GM12878 (cell line): ENCODE results near the gene HAGHL. TPM values are rescaled to one million over a fixed set of nuclear protein-coding genes. Genes with fewer than 3 reads are reported as not detected.

Experiments used
- BMI1 ChIP-seq: fragments of 450-650 bp; IDR thresholded peaks from 2 replicates; pipeline ENCODE4 v1.6.1; 2016; ENCODE audit warnings: mild to moderate bottlenecking, moderate library complexity, borderline replicate concordance
- CBFB ChIP-seq: IDR thresholded peaks from 2 replicates; pipeline ENCODE4 v1.6.1; 2016; ENCODE audit warnings: antibody characterized with exemption, low read depth
- HDAC2 ChIP-seq: fragments of 200-600 bp; sonication (generic); IDR thresholded peaks from 2 replicates; pipeline ENCODE4 v1.6.1; 2017
- IKZF2 ChIP-seq, 2 experiments: fragments of 450-650 bp; IDR thresholded peaks; 2 replicates each; pipeline ENCODE4 v1.6.1; 2017; ENCODE audit warnings: mild to moderate bottlenecking in 2 of 2, moderate library complexity in 2 of 2
- KDM1A ChIP-seq: fragments of 200-600 bp; sonication (generic); IDR thresholded peaks from 2 replicates; pipeline ENCODE4 v1.6.1; 2016; ENCODE audit warnings: borderline replicate concordance
- MEF2A ChIP-seq: IDR thresholded peaks from 2 replicates; pipeline ENCODE4 v1.6.1; 2011; ENCODE audit warnings: low read depth, mild to moderate bottlenecking, low read length, moderate library complexity; ENCODE audit not compliant: insufficient read depth
- PAX8 ChIP-seq: fragments of 450-650 bp; IDR thresholded peaks from 2 replicates; pipeline ENCODE4 v1.6.1; 2017; ENCODE audit warnings: mild to moderate bottlenecking, moderate library complexity
- POLR2AphosphoS2 ChIP-seq: IDR thresholded peaks from 2 replicates; pipeline ENCODE4 v1.6.1; 2011; ENCODE audit warnings: low read depth, mild to moderate bottlenecking, low read length, improper control_type of control experiment, moderate library complexity
- SIN3A ChIP-seq: IDR thresholded peaks from 2 replicates; pipeline ENCODE4 v1.6.1; 2012; ENCODE audit warnings: low read depth, low read length, improper control_type of control experiment
- SMAD1 ChIP-seq: fragments of 450-650 bp; IDR thresholded peaks from 2 replicates; pipeline ENCODE4 v1.6.1; 2018; ENCODE audit warnings: mild to moderate bottlenecking, low read depth; ENCODE audit not compliant: partially characterized antibody
- SMC3 ChIP-seq: IDR thresholded peaks from 2 replicates; pipeline ENCODE4 v1.6.1; 2011; ENCODE audit warnings: low read length, improper control_type of control experiment, borderline replicate concordance
- SRF ChIP-seq, 2 experiments: IDR thresholded peaks; 2 replicates each; pipeline ENCODE4 v1.6.1; 2011; ENCODE audit warnings: low read depth in 2 of 2, low read length in 2 of 2, mild to moderate bottlenecking in 1 of 2, moderate library complexity in 1 of 2
- ZNF217 ChIP-seq: fragments of 450-650 bp; IDR thresholded peaks from 2 replicates; pipeline ENCODE4 v1.6.1; 2017; ENCODE audit warnings: antibody characterized with exemption, mild to moderate bottlenecking
- polyA plus RNA-seq, 11 experiments: library from polyadenylated mRNA; depleted of rRNA in 4 of 11; unstranded in 6 of 11; stranded (reverse) in 5 of 11; fragments of >200 nt; fragmentation: Nextera tagmentation in 4 of 11; fragmentation: Illumina TruSeq in 1 of 11; extraction: Ambion mirVana in 4 of 11; extraction: Trizol in 1 of 11; gene quantifications; 1 replicate in 1 of 11; 2 replicates in 10 of 11; pipeline versions ENCODE4 v1.2.1 to v1.2.3, GENCODE V29; 2011 to 2016; ENCODE audit warnings: inconsistent platforms in 2 of 11, missing spikeins in 2 of 11, low read depth in 1 of 11
- total RNA-seq, 4 experiments: library from RNA; depleted of rRNA in 3 of 4; stranded (reverse); fragments of >200 nt in 3 of 4; fragmentation: Illumina TruSeq in 1 of 4; extraction: Trizol in 1 of 4; gene quantifications; 2 replicates each; pipeline versions ENCODE4 v1.2.1 to v1.2.3, GENCODE V29; 2013 to 2021
- TF ChIP-seq, protein P1 (sequence below): fragments of 450-650 bp; IDR thresholded peaks from 2 replicates; pipeline ENCODE4 v1.6.1; 2018; ENCODE audit warnings: borderline replicate concordance, mild to moderate bottlenecking; ENCODE audit not compliant: partially characterized antibody
- TF ChIP-seq, protein P2 (sequence below): fragments of 450-650 bp; formaldehyde crosslinking; IDR thresholded peaks from 2 replicates; pipeline ENCODE4 v1.4.0; 2020; ENCODE audit warnings: mild to moderate bottlenecking, moderate library complexity
- TF ChIP-seq, protein P3 (sequence below): IDR thresholded peaks from 2 replicates; pipeline ENCODE4 v1.6.1; 2012; ENCODE audit warnings: mild to moderate bottlenecking, low read depth, low read length
- TF ChIP-seq, protein P4 (sequence below): fragments of 450-650 bp; IDR thresholded peaks from 2 replicates; pipeline ENCODE4 v1.6.1; 2018; ENCODE audit warnings: mild to moderate bottlenecking, low read depth, moderate library complexity; ENCODE audit not compliant: partially characterized antibody

HAGHL gene
- total and polyA plus RNA-seq, 10 of the 15 experiments (the other 5 are each of a cell fraction or from before 2014, with no cell fraction given) = 0.23 to 44.6 (median 16.4) TPM

DNA sequence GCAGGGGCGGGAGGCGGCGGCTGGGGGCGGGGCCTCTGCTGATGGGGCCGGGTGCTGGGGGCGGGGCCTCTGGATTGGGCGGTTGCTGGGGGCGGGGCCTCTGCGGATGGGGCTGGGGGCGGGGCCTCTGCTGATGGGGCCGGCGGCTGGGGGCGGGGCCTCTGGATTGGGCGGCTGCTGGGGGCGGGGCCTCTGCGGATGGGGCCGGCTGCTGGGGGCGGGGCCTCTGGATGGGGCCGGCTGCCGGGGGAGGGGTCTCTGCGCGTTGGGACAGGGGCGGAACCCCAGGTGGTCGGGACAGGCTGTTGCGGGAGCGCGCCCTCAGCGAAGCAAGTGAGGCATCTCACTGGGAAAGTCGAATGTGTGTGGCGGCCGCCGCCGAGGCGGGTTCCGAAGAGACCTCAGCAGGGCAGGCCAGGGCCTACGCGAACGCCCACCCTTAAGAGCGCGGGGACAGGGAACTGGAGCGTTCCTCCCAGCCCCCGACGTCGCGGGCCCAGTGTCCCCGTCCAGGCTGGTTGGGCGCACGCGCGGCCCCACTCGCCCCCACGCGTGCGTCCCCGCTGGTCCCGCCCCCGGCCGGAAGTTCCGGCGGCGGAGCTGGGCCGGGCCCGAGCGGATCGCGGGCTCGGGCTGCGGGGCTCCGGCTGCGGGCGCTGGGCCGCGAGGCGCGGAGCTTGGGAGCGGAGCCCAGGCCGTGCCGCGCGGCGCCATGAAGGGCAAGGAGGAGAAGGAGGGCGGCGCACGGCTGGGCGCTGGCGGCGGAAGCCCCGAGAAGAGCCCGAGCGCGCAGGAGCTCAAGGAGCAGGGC, 46.9 kb upstream of the HAGHL start, which contains the start of gene STUB1 (continued):
- TF ChIP-seq POLR2AphosphoS2 (peak; percentile 73; the same call in 1 of the 2 replicates), ZNF217 (0 out of 2 replicates have a peak, but pooled peaks have one; percentile 47), SMAD1 (no peak), KDM1A (no peak), PAX8 (no peak), SRF (IDR thresholded peaks at IDR 0.05; ENCODE audit: low read depth in 2 of 2, low read length in 2 of 2) (no peak), CBFB (no peak), MEF2A (no peak), IKZF2 (IDR thresholded peaks at IDR 0.05) (no peak), BMI1 (no peak), SIN3A (no peak), HDAC2 (no peak), SMC3 (no peak)
- TF ChIP-seq, protein P1, sequence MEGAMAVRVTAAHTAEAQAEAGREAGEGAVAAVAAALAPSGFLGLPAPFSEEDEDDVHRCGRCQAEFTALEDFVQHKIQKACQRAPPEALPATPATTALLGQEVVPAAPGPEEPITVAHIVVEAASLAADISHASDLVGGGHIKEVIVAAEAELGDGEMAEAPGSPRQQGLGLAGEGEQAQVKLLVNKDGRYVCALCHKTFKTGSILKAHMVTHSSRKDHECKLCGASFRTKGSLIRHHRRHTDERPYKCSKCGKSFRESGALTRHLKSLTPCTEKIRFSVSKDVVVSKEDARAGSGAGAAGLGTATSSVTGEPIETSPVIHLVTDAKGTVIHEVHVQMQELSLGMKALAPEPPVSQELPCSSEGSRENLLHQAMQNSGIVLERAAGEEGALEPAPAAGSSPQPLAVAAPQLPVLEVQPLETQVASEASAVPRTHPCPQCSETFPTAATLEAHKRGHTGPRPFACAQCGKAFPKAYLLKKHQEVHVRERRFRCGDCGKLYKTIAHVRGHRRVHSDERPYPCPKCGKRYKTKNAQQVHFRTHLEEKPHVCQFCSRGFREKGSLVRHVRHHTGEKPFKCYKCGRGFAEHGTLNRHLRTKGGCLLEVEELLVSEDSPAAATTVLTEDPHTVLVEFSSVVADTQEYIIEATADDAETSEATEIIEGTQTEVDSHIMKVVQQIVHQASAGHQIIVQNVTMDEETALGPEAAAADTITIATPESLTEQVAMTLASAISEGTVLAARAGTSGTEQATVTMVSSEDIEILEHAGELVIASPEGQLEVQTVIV = no peak
- TF ChIP-seq, protein P2, sequence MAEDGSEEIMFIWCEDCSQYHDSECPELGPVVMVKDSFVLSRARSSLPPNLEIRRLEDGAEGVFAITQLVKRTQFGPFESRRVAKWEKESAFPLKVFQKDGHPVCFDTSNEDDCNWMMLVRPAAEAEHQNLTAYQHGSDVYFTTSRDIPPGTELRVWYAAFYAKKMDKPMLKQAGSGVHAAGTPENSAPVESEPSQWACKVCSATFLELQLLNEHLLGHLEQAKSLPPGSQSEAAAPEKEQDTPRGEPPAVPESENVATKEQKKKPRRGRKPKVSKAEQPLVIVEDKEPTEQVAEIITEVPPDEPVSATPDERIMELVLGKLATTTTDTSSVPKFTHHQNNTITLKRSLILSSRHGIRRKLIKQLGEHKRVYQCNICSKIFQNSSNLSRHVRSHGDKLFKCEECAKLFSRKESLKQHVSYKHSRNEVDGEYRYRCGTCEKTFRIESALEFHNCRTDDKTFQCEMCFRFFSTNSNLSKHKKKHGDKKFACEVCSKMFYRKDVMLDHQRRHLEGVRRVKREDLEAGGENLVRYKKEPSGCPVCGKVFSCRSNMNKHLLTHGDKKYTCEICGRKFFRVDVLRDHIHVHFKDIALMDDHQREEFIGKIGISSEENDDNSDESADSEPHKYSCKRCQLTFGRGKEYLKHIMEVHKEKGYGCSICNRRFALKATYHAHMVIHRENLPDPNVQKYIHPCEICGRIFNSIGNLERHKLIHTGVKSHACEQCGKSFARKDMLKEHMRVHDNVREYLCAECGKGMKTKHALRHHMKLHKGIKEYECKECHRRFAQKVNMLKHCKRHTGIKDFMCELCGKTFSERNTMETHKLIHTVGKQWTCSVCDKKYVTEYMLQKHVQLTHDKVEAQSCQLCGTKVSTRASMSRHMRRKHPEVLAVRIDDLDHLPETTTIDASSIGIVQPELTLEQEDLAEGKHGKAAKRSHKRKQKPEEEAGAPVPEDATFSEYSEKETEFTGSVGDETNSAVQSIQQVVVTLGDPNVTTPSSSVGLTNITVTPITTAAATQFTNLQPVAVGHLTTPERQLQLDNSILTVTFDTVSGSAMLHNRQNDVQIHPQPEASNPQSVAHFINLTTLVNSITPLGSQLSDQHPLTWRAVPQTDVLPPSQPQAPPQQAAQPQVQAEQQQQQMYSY (CRISPR knock-in tag) = no peak
- TF ChIP-seq, protein P3, sequence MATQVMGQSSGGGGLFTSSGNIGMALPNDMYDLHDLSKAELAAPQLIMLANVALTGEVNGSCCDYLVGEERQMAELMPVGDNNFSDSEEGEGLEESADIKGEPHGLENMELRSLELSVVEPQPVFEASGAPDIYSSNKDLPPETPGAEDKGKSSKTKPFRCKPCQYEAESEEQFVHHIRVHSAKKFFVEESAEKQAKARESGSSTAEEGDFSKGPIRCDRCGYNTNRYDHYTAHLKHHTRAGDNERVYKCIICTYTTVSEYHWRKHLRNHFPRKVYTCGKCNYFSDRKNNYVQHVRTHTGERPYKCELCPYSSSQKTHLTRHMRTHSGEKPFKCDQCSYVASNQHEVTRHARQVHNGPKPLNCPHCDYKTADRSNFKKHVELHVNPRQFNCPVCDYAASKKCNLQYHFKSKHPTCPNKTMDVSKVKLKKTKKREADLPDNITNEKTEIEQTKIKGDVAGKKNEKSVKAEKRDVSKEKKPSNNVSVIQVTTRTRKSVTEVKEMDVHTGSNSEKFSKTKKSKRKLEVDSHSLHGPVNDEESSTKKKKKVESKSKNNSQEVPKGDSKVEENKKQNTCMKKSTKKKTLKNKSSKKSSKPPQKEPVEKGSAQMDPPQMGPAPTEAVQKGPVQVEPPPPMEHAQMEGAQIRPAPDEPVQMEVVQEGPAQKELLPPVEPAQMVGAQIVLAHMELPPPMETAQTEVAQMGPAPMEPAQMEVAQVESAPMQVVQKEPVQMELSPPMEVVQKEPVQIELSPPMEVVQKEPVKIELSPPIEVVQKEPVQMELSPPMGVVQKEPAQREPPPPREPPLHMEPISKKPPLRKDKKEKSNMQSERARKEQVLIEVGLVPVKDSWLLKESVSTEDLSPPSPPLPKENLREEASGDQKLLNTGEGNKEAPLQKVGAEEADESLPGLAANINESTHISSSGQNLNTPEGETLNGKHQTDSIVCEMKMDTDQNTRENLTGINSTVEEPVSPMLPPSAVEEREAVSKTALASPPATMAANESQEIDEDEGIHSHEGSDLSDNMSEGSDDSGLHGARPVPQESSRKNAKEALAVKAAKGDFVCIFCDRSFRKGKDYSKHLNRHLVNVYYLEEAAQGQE = no peak
- TF ChIP-seq, protein P4, sequence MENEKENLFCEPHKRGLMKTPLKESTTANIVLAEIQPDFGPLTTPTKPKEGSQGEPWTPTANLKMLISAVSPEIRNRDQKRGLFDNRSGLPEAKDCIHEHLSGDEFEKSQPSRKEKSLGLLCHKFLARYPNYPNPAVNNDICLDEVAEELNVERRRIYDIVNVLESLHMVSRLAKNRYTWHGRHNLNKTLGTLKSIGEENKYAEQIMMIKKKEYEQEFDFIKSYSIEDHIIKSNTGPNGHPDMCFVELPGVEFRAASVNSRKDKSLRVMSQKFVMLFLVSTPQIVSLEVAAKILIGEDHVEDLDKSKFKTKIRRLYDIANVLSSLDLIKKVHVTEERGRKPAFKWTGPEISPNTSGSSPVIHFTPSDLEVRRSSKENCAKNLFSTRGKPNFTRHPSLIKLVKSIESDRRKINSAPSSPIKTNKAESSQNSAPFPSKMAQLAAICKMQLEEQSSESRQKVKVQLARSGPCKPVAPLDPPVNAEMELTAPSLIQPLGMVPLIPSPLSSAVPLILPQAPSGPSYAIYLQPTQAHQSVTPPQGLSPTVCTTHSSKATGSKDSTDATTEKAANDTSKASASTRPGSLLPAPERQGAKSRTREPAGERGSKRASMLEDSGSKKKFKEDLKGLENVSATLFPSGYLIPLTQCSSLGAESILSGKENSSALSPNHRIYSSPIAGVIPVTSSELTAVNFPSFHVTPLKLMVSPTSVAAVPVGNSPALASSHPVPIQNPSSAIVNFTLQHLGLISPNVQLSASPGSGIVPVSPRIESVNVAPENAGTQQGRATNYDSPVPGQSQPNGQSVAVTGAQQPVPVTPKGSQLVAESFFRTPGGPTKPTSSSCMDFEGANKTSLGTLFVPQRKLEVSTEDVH = no peak
